Activated naive CD8-positive, alpha-beta T cell treated with anti-CD3 and anti-CD28 coated beads for 36 hours (primary cell): Measurements from ENCODE around the gene KRT73. TPM values are rescaled to one million over a fixed set of nuclear protein-coding genes. Genes with fewer than 3 reads are reported as not detected.

Source experiments
- DNase-seq: peaks from one replicate; pipeline ENCODE4 v3.0.0; 2021
- H3K27ac Mint-ChIP-seq: one replicate; pipeline ENCODE4 v1.8.0; 2022; ENCODE audit warnings: mild to moderate bottlenecking, moderate library complexity, mixed read lengths
- H3K27me3 Mint-ChIP-seq: one replicate; pipeline ENCODE4 v1.8.0; 2022; ENCODE audit warnings: mild to moderate bottlenecking, mixed read lengths
- H3K36me3 Mint-ChIP-seq: one replicate; pipeline ENCODE4 v1.8.0; 2021; ENCODE audit warnings: mild to moderate bottlenecking, mixed read lengths
- H3K4me1 Mint-ChIP-seq: one replicate; pipeline ENCODE4 v1.8.0; 2021; ENCODE audit warnings: mixed read lengths
- H3K4me3 Mint-ChIP-seq: one replicate; pipeline ENCODE4 v1.8.0; 2022; ENCODE audit warnings: mild to moderate bottlenecking, moderate library complexity, mixed read lengths
- H3K9me3 Mint-ChIP-seq: one replicate; pipeline ENCODE4 v1.8.0; 2022; ENCODE audit warnings: mixed read lengths
- total RNA-seq, 2 experiments: library from RNA; stranded (reverse); gene quantifications; one replicate each; pipeline ENCODE4 v1.2.3, GENCODE V29; 2021

Gene KRT73
- total RNA-seq, 2 experiments from 2014 or later = 0.14 to 0.29 TPM

DNA sequence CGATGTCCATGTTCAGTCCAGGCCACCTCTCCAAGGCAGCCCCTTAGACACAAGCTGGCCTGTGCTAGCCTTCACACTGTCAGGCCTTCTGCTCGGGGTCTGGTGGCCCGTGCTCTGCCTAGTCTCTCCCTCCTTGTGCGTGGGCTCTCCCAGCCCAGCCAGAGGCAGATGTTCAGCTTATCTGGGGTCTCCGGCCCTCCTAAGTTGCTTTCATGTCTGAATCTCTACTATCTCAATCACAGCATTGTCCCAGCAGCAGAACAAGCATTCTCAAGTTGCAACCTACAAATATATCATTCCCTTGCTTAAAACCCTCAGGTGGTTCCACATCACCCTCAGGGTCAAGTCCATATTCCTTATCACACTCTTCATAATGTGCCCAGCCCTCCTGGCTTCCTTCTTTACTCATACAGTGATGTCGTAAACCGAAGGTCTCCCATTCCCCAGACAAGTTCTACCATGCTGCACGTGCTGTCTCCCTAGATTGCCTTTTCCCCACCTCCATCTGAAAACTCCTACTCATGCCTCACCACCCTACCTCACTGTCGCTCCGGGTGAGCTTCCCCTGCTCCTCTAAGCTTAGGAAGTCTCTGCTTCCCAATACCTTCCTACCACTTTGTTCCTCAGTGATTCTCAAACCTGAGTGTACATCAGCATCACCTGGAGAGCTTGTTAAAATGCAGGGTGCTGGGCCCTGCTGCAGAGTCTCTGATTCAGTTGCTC, 1.5 kb downstream of the KRT73 start:
- Mint-ChIP-seq H3K9me3 (no peaks in the 10 kb centered on the region), H3K27me3 (no peaks in the 10 kb centered on the region), H3K27ac (no peak overlapping the region), H3K36me3 (no peaks in the 10 kb centered on the region), H3K4me3 (no peak overlapping the region), H3K4me1 (peaks cover 62% of the 10 kb centered on the region)
- DNase-seq = no peak

DNA sequence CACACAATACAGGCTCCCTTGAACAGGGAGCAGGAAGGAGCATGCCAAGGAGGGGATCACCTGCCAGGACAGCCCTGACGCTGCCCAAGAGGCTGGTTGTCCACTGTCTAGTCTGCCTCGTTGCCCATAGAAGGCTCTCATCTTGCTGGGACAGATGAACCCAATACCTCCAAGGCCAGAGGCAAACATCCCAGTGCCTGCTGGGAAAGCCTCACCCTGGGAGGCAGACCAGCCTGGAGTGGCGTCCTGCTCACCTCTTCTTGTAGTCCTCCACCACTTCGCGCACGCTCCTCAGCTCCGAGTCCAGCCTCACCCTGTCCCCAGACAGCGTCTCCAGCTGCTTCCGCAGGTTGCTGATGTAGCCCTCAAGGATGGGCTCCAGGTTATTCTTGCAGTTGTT, 2.4 kb downstream of the KRT73 start:
- peak overlapping the region; percentile 76 for H3K27ac Mint-ChIP-seq
- no peaks in the 10 kb centered on the region for H3K27me3 Mint-ChIP-seq
- peaks cover 2% of the 10 kb centered on the region for H3K36me3 Mint-ChIP-seq
- H3K9me3 Mint-ChIP-seq = no peaks in the 10 kb centered on the region
- H3K4me3 Mint-ChIP-seq = no peak overlapping the region
- H3K4me1 Mint-ChIP-seq = peaks cover 67% of the 10 kb centered on the region
- no peak for DNase-seq

DNA sequence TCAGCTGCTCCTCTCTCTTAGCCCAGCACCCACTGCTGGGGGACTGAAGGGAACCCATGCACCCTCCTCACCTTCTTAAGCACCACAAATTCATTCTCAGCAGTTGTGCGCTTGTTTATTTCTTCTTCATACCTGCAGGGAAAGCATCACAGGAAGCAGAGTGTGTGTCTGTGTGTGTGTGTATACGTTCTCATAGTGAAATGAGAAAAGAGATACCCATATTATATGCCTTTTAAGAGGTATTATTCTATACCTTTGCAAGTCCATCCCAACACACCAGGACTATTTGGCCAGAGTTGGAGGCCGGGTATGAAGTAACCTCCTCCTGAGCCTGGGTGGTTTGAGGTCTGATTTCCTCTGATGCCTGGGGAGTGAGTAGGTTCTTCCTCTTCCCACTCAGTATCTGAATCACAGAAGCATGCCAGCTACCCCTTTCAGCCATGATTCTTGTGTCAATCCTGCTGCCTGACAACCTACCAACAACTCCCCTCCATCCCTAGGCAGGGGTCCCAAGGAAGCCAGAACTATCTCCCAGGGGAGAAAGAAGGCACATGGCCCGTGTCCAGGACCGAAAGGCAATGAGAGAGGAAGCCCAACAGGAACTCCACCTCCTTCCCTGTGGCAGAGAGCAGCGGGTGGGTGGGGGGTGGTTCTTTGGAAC, 3.0 kb downstream of the KRT73 start:
- Mint-ChIP-seq H3K4me1 (peaks cover 70% of the 10 kb centered on the region), H3K27ac (peak overlapping the region; percentile 76), H3K27me3 (no peaks in the 10 kb centered on the region), H3K36me3 (peaks cover 2% of the 10 kb centered on the region), H3K9me3 (no peaks in the 10 kb centered on the region), H3K4me3 (no peak overlapping the region)
- peak; percentile 12 for DNase-seq

DNA sequence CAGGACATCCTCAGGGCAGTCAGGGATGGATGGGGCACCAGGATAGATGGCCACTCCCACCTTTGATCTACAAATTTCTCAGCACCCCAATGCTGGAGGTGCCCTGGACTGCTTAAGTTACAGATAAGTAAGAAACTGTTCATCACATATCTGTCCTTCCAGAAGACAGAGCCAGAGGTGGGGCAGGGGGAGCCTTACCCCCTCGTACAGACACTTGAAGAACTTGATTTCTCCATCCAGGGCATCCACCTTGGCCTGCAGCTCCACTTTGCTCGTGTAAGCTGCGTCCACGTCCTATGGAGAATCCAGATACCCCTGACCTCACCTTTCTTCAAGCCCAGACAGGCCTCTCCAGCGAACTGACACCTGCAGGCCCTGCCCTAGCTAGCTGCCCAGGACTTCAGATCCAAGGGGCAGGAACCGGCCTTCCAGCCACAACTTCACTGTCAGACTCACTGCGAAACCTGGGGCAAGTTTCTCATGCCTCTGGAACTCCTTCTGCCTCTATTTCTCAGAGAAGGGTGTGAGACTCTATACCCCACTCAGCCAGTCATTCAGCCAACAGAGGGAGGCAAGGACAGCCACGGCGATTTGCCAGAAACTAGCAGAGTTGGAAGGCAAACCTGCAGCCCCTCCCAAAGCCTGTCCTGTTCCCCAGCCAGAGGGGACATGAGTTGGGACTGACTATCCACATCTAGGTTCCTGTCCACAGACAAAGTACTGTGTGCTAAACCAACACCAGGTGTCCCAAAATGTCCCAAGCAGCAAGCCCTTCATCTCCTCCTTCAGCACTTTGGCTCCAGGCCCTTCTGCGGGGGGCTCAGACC, 3.8 kb downstream of the KRT73 start:
- Mint-ChIP-seq H3K27me3 (no peaks in the 10 kb centered on the region), H3K27ac (peak overlapping the region; percentile 26), H3K4me3 (no peak overlapping the region), H3K9me3 (no peaks in the 10 kb centered on the region), H3K4me1 (peaks cover 74% of the 10 kb centered on the region), H3K36me3 (peaks cover 2% of the 10 kb centered on the region)
- no peak for DNase-seq

DNA sequence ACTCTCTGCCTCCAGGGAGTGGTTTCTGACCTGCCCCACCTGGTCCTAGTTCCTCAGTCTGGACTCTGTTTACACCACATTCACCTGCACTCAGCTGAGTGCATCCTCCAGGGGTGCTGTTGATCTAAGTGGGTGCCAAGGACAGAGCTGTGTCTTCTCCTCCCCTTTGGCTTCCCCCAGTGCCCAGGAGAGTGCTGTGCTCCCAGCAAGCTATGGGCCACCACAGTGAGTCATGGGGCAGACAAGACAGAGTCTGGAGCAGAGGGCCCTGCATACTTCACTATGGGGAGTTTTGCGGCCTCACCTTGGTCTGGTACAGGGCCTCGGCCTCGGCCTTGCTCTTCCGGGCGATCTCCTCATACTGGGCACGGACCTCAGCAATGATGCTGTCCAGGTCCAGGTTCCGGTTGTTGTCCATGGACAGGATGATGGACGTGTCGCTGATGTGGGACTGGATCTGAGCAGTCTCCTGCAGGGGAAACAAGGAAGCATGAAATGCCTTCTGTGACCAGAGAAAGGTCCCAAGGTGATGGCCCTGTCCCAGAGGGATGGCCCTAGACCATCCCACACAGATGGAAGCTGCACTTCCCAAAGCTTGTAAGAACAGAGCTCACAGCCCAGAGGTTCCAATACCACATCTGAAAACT, 4.9 kb downstream of the KRT73 start:
- Mint-ChIP-seq H3K9me3 (no peaks in the 10 kb centered on the region), H3K4me3 (no peak overlapping the region), H3K4me1 (peaks cover 82% of the 10 kb centered on the region), H3K27ac (no peak overlapping the region), H3K27me3 (no peaks in the 10 kb centered on the region), H3K36me3 (peaks cover 2% of the 10 kb centered on the region)
- no peak for DNase-seq

DNA sequence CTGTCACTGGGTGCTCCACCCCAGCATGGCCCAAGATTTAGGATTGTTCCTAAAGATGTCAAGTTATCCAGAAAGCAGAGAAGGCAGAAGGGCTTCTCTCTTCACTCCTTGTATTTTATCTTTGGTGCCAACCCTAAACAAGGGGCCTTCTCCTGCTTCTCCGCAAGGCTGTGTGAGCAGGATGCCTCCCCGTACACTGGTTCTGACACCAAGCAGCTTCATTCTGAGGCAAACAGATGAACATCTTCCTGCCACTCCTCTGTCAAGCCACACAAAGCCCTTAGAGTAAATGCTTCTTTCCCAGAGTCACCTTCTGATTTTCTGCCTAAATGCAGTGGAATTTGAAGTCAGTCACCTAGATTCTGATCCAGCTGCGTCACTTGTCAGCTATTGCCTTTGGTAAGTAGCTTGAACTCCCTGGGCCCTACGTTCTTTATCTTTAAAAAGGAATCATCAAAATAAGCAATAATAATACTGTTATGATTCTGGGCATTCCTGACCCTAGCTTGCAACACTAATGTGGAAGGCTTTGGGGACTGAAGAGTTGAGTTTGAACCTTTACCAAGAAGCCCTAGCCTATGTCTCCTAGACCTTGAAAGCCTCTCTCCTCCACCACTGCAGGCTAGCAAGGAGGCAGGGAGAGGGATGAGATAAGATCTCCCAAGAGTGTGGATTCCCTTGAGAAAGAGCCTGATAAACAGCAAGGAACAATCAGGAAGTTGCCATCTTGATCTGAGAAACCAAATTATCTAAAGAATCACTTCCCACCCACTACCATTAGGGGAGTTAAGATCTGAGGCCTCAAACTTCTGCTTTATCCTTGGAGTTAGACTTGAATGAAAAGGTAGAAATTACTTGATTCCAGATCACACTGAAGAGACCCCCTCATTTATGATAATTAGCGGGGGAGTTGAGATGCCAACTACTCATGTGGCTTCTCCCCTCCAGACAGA, 5.7 kb downstream of the KRT73 start:
- no peaks in the 10 kb centered on the region for H3K27me3 Mint-ChIP-seq
- H3K9me3 Mint-ChIP-seq = no peaks in the 10 kb centered on the region
- H3K4me1 Mint-ChIP-seq = peaks cover 89% of the 10 kb centered on the region
- H3K4me3 Mint-ChIP-seq = no peak overlapping the region
- H3K27ac Mint-ChIP-seq = no peak overlapping the region
- H3K36me3 Mint-ChIP-seq = peaks cover 2% of the 10 kb centered on the region
- no peak for DNase-seq

DNA sequence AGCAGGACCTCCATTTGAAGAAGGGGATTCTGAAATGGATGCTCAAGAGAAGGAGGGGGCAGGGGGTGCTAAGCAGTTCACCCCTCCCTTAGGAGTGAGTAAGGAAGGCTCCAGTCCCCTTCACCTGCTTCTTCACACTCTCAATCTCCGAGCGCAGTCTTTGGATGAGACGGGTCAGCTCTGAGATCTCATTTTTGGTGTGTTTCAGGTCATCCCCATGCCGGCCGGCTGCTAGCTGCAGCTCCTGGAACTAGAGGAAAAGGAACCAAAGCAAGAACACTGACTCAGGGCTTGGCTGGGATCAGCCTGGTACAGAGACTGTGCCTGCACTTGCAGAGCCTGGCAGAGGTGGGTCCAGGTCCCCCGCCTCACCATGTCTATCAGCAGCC, 7.3 kb downstream of the KRT73 start:
- DNase-seq = no peak
- Mint-ChIP-seq H3K4me3 (no peak overlapping the region), H3K27ac (no peak overlapping the region), H3K4me1 (peaks cover 86% of the 10 kb centered on the region), H3K9me3 (no peaks in the 10 kb centered on the region), H3K36me3 (peaks cover 2% of the 10 kb centered on the region), H3K27me3 (no peaks in the 10 kb centered on the region)

DNA sequence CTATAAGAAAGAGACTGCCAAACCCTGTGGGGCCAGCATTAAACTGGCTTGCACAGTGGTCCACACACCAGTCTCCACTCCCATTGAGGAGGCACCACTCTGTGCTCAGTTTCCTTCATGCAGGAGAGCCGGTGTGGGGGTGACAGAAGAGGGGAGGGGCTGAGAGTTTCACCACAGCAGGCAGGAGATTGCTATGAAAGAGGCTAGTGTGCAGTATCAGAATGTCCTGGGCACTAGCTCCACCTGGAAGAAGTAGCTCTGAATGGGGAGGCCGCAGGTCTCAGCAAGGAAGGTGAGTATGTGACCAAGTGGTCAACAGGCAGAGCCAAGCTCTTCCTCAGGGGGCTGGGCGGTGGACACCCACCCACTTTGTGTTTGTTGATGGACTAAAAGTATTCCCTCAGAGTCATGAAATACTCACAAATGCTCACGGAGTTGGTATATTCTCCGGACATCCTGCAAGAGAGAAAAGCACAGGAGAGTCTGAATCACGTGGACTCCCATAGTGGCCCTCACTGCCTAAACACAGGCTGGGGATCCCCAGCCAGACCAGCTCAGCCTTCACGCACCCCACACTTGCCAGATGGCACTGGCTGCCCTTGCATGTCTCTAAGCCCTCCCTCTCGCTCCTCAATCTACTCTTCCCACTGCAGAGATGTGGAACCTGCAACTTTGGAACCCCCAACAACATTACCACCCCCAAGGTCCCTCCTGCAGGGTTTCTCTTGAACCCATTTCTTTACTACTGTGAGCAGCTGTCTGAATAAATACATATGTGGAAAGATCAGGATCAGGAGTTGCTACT, 9.3 kb downstream of the KRT73 start:
- Mint-ChIP-seq H3K27ac (no peak overlapping the region), H3K4me1 (peaks cover 84% of the 10 kb centered on the region), H3K27me3 (no peaks in the 10 kb centered on the region), H3K9me3 (no peaks in the 10 kb centered on the region), H3K4me3 (no peak overlapping the region), H3K36me3 (peaks cover 2% of the 10 kb centered on the region)
- no peak for DNase-seq

DNA sequence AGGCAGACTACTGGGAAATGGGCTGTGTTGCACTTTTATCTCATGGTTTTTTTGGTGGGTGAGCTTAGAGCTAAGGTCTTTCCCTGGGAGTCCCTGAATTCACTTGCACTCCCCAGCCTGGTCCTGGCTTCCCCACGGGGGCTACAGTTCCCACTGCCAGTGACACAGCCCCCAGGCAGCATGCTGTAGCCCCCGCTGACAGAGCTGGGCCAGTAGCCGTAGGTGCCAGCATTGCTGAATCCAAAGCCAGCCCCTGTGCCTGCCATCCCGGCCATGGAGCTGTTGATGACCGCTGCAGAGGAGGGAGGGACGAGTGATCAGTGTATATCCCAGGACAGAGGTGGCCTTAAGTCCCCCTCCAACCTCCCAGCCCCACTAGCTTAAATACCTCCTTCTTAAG, 10.2 kb downstream of the KRT73 start:
- Mint-ChIP-seq H3K27ac (no peak overlapping the region), H3K4me3 (no peak overlapping the region), H3K36me3 (peaks cover 2% of the 10 kb centered on the region), H3K27me3 (no peaks in the 10 kb centered on the region), H3K9me3 (no peaks in the 10 kb centered on the region), H3K4me1 (peaks cover 84% of the 10 kb centered on the region)
- no peak for DNase-seq

DNA sequence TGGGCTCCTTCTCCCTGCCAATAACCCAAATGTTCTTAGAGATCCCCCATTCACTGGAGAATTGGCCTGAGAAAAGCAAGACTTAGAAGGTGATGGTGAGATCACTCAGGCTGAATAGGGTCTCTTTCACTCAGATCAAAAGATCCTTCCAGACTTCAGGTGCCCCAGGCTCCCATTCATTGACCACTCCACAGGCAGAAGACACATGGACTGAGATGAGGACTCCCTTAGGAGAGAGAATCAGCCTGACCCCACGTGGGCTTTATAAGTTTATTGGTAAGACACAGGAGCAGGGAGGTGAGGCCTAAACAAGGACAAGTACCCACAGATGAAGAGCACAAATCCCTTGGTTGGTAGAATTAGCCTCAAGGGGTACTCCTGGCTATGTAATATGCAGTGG, 11.0 kb downstream of the KRT73 start:
- Mint-ChIP-seq H3K27me3 (no peaks in the 10 kb centered on the region), H3K36me3 (peaks cover 2% of the 10 kb centered on the region), H3K9me3 (no peaks in the 10 kb centered on the region), H3K4me1 (peaks cover 83% of the 10 kb centered on the region), H3K4me3 (no peak overlapping the region), H3K27ac (no peak overlapping the region)
- DNase-seq = no peak

DNA sequence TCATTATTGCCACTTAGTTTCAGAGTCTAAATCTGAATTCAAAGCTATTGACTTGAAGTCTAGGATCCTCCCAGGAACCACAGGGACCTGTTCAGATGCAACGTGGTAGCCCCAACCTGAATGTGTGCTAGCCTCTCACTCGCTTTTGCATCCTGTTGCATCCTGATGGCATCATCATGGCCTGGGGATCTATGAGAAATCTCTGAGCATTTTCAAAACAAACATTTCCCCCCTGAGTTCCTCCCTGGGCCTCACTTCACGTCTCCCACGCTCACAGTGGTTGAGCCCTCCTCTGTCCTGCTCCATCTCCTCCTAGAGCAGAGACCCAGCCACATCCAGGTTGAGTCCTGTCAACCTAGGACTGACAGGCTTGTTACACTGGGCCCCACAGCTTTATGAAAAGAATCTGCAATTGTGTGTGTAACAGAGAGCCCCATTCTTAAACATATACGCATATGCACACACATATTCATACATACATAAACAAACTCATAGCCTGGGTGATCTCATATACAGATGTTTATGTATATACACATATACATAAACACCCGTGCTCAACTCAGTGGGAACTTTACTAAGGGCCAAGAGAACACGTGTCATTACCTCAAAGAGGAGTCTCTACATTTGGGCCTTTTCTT, 11.7 kb downstream of the KRT73 start:
- DNase-seq = no peak
- Mint-ChIP-seq H3K27ac (no peak overlapping the region), H3K4me3 (no peak overlapping the region), H3K27me3 (no peaks in the 10 kb centered on the region), H3K36me3 (peaks cover under 1% of the 10 kb centered on the region), H3K9me3 (no peaks in the 10 kb centered on the region), H3K4me1 (peaks cover 83% of the 10 kb centered on the region)

DNA sequence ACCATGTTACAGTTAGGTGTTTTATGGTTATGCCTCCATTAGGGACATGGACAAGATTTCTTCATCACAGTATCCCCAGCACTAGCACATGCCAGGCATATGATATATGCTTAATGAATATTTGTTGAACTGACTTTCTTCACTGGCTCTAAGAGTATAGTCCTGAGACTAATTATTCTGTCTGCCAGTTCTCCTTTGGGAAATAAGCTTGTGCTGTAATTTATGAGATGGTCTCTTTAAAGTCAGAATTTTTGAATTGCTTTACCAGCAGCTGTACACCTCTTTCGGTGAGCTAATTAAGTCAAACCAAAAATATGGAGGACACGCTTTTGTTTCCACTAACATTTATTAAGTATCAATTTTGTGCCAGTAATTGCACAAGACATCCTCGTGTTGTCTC, 12.3 kb downstream of the KRT73 start:
- Mint-ChIP-seq H3K4me3 (no peak overlapping the region), H3K36me3 (no peaks in the 10 kb centered on the region), H3K27me3 (no peaks in the 10 kb centered on the region), H3K27ac (no peak overlapping the region), H3K9me3 (no peaks in the 10 kb centered on the region), H3K4me1 (peaks cover 79% of the 10 kb centered on the region)
- DNase-seq = no peak

DNA sequence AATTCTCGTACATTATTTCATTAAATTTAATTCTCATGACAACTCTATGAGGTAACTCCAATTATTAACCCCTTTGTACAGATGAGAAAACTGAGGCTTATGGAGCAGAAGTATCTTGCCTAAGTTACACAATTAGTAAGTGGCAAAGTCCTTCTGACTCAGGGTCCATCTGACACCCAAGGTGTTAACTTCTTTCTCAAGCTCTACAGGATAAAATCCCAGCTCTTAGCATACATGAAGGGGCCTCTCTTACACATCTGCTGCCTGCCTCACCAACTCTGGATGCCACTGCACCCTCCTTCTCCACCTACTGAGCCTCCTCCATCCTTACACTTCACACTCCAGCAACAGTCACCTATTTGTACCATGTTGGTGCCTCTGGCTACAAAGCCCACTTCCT, 12.8 kb downstream of the KRT73 start:
- no peak overlapping the region for H3K4me3 Mint-ChIP-seq
- peaks cover 74% of the 10 kb centered on the region for H3K4me1 Mint-ChIP-seq
- H3K9me3 Mint-ChIP-seq = no peaks in the 10 kb centered on the region
- no peak for DNase-seq
- H3K36me3 Mint-ChIP-seq = no peaks in the 10 kb centered on the region
- no peaks in the 10 kb centered on the region for H3K27me3 Mint-ChIP-seq
- no peak overlapping the region for H3K27ac Mint-ChIP-seq
